ENCODE measurements around the gene PTPRG. TPM values are rescaled to one million over a fixed set of nuclear protein-coding genes. Genes with fewer than 3 reads are reported as not detected.
A peak's percentile ranks its signal among the peaks of the same experiment; 100 is the strongest.

PTPRG gene
- total RNA-seq, 1 experiment from 2014 or later = 69.3 TPM

DNA sequence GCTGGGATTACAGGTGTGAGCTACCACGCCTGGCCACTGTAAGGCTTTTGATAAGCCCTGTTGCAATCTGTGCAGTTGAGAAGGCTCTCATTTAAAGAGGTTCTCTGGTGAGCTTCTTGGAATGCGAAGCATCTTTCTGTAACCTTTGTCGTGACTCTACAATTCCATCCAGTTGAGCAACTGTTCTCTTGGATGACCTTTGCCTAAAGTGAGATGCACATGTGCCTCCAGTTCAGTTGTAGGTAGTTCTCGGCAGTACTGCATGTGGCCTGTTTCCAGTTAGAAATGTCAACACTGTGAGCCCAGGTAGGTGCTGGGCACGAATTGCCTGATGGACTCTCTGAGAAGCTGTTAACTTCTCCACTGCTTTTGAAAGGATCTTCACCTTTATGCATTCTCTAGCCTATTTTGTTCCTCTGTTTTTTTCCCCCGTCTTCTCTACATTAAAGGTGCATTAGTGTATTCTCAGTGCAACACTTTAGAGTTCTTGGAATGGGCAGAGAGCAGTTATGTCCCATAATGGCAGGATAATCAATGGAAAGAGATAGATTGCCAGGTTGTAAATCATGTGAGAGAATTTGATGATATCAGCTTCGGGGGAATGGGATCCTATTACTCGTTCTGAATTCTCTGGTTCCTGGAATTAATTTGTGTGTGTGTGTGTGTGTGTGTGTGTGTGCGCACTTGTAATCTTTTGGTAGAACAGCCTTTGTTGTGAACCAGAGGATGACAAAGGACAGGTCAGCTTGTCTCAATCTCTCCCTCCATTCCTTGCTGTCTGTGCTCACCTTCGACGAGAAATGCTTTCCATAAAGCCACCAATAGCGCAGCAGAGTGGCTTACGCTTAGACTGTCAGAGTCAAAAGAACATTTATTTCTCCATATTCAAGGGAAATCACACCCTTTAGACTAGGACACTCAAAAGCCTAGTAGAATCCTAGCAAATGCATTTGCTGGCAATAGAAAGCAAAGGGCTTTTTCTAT, 51.1 kb downstream of the PTPRG start:
- H3K36me3 Mint-ChIP-seq (ENCODE audit: insufficient read depth in 1 of 3, low read depth in 3 of 3) = peaks cover 5 to 12% (median 7%) of the 10 kb centered on the region in 3 experiments; a peak in 5 of 7 replicates
- H3K4me3 Mint-ChIP-seq = no peak overlapping the region
- Histone ChIP-seq H3K23me2 (ENCODE audit: insufficient read length, low read depth, low read length, poor library complexity, severe bottlenecking) (no peaks in the 10 kb centered on the region), H3K4me1 (ENCODE audit: insufficient read depth, low read length) (peaks cover 10% of the 10 kb centered on the region), H3K9me3 (ENCODE audit: control insufficient read depth, low read depth, low read length) (no peaks in the 10 kb centered on the region), H2BK120ac (ENCODE audit: low read depth, low read length, poor library complexity, severe bottlenecking) (no peak overlapping the region), H3K27ac (ENCODE audit: insufficient read length, low read depth, low read length) (no peak overlapping the region), H3K27me3 (ENCODE audit: insufficient read depth, low read length) (no peaks in the 10 kb centered on the region), H3K9ac (ENCODE audit: extremely low read depth, insufficient read length, low read length) (no peak overlapping the region), H2BK15ac (ENCODE audit: low read depth, low read length) (no peak overlapping the region), H4K5ac (ENCODE audit: insufficient read length, low read depth, low read length) (no peak overlapping the region), H2BK12ac (ENCODE audit: insufficient read length, low read depth, low read length) (no peak overlapping the region), H3K79me1 (ENCODE audit: insufficient read depth, low read depth, low read length, poor library complexity, severe bottlenecking) (peaks cover 7% of the 10 kb centered on the region), H3K79me2 (ENCODE audit: insufficient read depth, low read length) (peaks cover 58% of the 10 kb centered on the region), H4K8ac (replicated peaks; ENCODE audit: insufficient read length, low read depth, low read length) (no peak overlapping the region), H2AK5ac (ENCODE audit: insufficient read length, low read length) (no peak overlapping the region), H3K4me2 (ENCODE audit: insufficient read depth, insufficient read length, low read length) (no peak overlapping the region), H3K23ac (ENCODE audit: insufficient read length, low read depth, low read length) (no peak overlapping the region), H3K18ac (ENCODE audit: insufficient read length, low read depth, low read length) (no peak overlapping the region), H3K4ac (ENCODE audit: low read depth, low read length) (no peak overlapping the region), H3K56ac (ENCODE audit: insufficient read length, low read depth, low read length) (no peak overlapping the region), H4K91ac (ENCODE audit: insufficient read length, low read depth, low read length) (no peak overlapping the region), H4K20me1 (ENCODE audit: control insufficient read depth, insufficient read depth, insufficient read length) (peaks cover 4% of the 10 kb centered on the region), H3T11ph (ENCODE audit: low read length) (no peak overlapping the region), H2BK20ac (ENCODE audit: low read depth, low read length, poor library complexity, severe bottlenecking) (no peak overlapping the region), H2AFZ (ENCODE audit: low read length) (no peak overlapping the region), H3K14ac (ENCODE audit: insufficient read depth, low read length) (no peak overlapping the region), H2BK5ac (ENCODE audit: insufficient read length, low read length) (no peak overlapping the region)
- H3K27ac Mint-ChIP-seq = peak overlapping the region in 2 of 3 experiments; percentile 0 to 6; a peak in 3 of 7 replicates
- no peak for DNase-seq
- H3K27me3 Mint-ChIP-seq (ENCODE audit: low read depth) = no peaks in the 10 kb centered on the region
- no peak for TF ChIP-seq CTCF (conservative IDR thresholded peaks at IDR 0.05)
- no peaks in the 10 kb centered on the region for H3K9me3 Mint-ChIP-seq
- peaks cover 41 to 45% of the 10 kb centered on the region in 2 experiments for H3K4me1 Mint-ChIP-seq
- WGBS (ENCODE audit: extremely low coverage, insufficient read length, low lambda C conversion rate) = no CpG with 5 or more reads among the region's 13 CpGs
